Measurements from ENCODE around the gene ITK. TPM values are rescaled to one million over a fixed set of nuclear protein-coding genes. Genes with fewer than 3 reads are reported as not detected.
"Not testable (repeated sequence)": the region's sequence is repeated elsewhere in the genome, so short reads cannot be mapped to it uniquely, and the experiment has no call there.

ITK gene
- total RNA-seq, 4 donors from 2014 or later = 0.78 to 5.2 (median 2.1) TPM

DNA sequence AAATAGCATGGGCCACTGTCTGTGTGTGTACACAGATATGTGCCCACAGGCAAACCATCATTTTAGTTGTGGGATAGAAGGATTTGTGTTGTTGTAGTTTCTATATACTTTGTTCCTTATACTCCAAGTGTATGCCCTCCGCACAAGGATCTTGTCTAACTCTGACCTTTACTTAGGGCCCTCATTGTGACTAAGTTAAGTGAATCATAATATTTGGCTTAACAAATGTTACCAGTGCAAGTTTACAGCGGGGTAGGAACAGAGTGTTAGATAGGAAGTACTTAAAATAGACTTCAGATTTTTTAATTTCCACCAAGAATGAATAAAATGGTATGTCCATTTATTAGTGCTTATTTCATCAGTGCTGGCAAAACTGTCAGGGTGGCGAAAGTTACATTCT, 55.8 kb downstream of the ITK start:
- no peak for DNase-seq (ENCODE audit: low spot score in 2 of 2)
- no peak overlapping the region for H3K4me3 ChIP-seq (ENCODE audit: low read depth, poor library complexity, severe bottlenecking)
- intact Hi-C loops (cut with DNase I; ENCODE audit: low total_unique reads) = no loop called here
- no peak for TF ChIP-seq POLR2A (IDR thresholded peaks at IDR 0.05)
- TF ChIP-seq, protein P1, sequence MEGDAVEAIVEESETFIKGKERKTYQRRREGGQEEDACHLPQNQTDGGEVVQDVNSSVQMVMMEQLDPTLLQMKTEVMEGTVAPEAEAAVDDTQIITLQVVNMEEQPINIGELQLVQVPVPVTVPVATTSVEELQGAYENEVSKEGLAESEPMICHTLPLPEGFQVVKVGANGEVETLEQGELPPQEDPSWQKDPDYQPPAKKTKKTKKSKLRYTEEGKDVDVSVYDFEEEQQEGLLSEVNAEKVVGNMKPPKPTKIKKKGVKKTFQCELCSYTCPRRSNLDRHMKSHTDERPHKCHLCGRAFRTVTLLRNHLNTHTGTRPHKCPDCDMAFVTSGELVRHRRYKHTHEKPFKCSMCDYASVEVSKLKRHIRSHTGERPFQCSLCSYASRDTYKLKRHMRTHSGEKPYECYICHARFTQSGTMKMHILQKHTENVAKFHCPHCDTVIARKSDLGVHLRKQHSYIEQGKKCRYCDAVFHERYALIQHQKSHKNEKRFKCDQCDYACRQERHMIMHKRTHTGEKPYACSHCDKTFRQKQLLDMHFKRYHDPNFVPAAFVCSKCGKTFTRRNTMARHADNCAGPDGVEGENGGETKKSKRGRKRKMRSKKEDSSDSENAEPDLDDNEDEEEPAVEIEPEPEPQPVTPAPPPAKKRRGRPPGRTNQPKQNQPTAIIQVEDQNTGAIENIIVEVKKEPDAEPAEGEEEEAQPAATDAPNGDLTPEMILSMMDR (IDR thresholded peaks at IDR 0.05) = no peak
- 84 to 93% methylated on average over 3 of the region's 3 CpGs for WGBS, 2 donors

DNA sequence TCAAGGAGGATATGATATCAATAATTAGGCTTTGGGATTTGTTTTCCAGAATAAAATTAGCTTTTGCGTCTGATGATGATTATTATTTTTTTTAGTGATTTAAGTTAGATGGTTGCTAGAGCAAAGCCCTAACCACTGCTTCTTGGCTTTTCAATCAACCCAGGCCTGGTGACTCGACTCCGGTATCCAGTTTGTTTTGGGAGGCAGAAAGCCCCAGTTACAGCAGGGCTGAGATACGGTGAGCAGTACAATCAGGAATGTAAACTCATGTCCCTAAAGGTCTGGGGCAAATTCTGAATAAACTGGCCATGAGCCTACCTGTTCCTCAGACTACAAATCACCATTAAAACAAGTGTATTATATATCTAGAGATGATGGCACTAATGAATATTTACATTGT, 60.8 kb downstream of the ITK start:
- no peak overlapping the region for H3K4me3 ChIP-seq (ENCODE audit: low read depth, poor library complexity, severe bottlenecking)
- no peak for DNase-seq (ENCODE audit: low spot score in 2 of 2)
- no peak for TF ChIP-seq POLR2A (IDR thresholded peaks at IDR 0.05)
- TF ChIP-seq, protein P1 (IDR thresholded peaks at IDR 0.05) = no peak
- intact Hi-C loops (cut with DNase I; ENCODE audit: low total_unique reads) = no loop called here
- 82 to 83% methylated on average over 4 of the region's 4 CpGs for WGBS, 2 donors

DNA sequence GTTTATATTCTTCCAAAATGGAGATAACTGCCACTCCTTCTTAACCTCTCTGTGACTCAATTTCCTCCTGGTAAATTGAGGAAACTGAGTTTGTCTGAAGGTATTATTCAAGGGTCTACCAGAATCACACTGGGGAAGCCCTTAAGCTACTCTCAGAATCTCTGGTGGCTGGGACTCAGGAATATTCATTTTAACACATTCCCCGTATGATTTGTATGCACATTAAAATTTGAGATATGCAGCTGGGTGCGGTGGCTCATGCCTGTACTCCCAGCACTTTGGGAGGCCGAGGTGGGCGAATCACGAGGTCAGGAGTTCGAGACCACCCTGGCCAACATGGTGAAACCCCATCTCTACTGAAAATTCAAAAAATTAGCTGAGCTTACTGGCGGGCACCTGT, 64.1 kb downstream of the ITK start:
- intact Hi-C loops (cut with DNase I; ENCODE audit: low total_unique reads) = not testable (repeated sequence)

DNA sequence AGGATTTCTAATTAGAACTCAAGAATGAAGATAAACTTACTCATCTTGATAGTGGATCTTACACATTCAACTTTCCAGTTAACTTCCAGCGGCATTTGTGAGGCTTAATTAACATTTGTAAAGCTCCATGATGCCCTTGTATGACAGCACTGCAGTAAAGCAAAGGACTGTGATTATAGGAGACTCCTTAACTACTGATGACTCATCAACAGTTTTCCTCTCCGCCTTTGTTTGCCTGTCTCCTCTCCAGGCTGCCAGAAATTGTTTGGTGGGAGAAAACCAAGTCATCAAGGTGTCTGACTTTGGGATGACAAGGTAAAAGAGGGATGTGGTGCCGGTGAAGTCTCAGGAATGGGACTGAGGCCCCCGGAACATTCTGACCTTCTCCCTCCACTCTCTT, 64.8 kb downstream of the ITK start:
- H3K4me3 ChIP-seq (ENCODE audit: low read depth, poor library complexity, severe bottlenecking) = no peak overlapping the region
- TF ChIP-seq POLR2A (IDR thresholded peaks at IDR 0.05) = no peak
- TF ChIP-seq, protein P1 (IDR thresholded peaks at IDR 0.05) = no peak
- DNase-seq (ENCODE audit: low spot score in 2 of 2) = no peak
- intact Hi-C loops (cut with DNase I; ENCODE audit: low total_unique reads) = no loop called here
- WGBS, 2 donors = 63% methylated on average over 4 of the region's 4 CpGs

More for the DNA sequence above, 64.1 kb downstream of the ITK start:
- WGBS, 2 donors = 68 to 71% methylated on average over 7 of the region's 7 CpGs
- not testable (repeated sequence) for H3K4me3 ChIP-seq (ENCODE audit: low read depth, poor library complexity, severe bottlenecking); DNase-seq (ENCODE audit: low spot score in 2 of 2)

DNA sequence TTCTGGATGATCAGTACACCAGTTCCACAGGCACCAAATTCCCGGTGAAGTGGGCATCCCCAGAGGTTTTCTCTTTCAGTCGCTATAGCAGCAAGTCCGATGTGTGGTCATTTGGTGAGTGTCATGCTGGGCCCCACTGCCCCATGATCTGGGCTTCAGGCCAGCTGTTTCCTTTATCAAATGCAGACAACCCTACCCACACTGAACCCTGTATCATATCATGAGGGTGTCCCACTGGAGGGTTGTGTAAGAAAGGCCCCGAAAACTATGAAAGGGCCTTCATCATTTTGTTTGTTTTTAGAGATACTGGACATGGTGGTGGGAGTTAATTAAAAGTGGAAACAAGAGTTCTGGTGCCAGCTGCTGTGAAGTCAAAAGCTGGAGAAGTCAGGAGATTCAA, 65.2 kb downstream of the ITK start:
- WGBS, 2 donors = 87 to 95% methylated on average over 4 of the region's 4 CpGs
- no peak overlapping the region for H3K4me3 ChIP-seq (ENCODE audit: low read depth, poor library complexity, severe bottlenecking)
- intact Hi-C loops (cut with DNase I; ENCODE audit: low total_unique reads) = no loop called here
- no peak for DNase-seq (ENCODE audit: low spot score in 2 of 2)
- TF ChIP-seq POLR2A (IDR thresholded peaks at IDR 0.05) = no peak
- TF ChIP-seq, protein P1 (IDR thresholded peaks at IDR 0.05) = no peak

DNA sequence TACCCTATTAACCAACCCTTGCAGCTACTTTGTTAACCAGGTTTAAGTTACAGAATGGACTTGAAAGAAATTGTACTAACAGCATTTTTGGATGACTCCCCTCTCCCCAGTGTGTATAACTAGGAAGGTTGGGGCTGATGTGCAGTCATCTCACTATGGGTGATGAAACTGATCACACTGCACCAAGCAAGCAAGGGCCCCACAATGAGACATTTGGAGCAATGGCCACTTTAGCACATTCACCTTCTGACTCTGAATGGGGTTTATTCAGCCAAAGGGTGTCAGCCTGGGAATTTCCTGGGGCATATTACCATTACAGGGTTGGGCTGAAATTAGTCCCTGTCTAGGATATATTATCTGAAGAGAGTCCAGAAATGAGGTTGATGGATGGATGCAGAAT, 66.6 kb downstream of the ITK start:
- no peak for DNase-seq (ENCODE audit: low spot score in 2 of 2)
- intact Hi-C loops (cut with DNase I; ENCODE audit: low total_unique reads) = no loop called here
- no peak for TF ChIP-seq POLR2A (IDR thresholded peaks at IDR 0.05)
- TF ChIP-seq, protein P1 (IDR thresholded peaks at IDR 0.05) = no peak
- H3K4me3 ChIP-seq (ENCODE audit: low read depth, poor library complexity, severe bottlenecking) = no peak overlapping the region
